A549 treated with ZK216348 at 1 μM for 4 hours (cell line): Measurements from ENCODE around the gene CNST. TPM values are rescaled to one million over a fixed set of nuclear protein-coding genes. Genes with fewer than 3 reads are reported as not detected.

Experiments used
- total RNA-seq: library from RNA; stranded (reverse); fragments of 200-300 nt; extraction: Qiagen RNA extraction; gene quantifications from 5 replicates; pipeline ENCODE4 v1.2.3, GENCODE V29; 2022; ENCODE audit warnings: low read depth

CNST gene
- 6.1 to 10.6 TPM (median 7.0 TPM) in 5 replicates for total RNA-seq

DNA sequence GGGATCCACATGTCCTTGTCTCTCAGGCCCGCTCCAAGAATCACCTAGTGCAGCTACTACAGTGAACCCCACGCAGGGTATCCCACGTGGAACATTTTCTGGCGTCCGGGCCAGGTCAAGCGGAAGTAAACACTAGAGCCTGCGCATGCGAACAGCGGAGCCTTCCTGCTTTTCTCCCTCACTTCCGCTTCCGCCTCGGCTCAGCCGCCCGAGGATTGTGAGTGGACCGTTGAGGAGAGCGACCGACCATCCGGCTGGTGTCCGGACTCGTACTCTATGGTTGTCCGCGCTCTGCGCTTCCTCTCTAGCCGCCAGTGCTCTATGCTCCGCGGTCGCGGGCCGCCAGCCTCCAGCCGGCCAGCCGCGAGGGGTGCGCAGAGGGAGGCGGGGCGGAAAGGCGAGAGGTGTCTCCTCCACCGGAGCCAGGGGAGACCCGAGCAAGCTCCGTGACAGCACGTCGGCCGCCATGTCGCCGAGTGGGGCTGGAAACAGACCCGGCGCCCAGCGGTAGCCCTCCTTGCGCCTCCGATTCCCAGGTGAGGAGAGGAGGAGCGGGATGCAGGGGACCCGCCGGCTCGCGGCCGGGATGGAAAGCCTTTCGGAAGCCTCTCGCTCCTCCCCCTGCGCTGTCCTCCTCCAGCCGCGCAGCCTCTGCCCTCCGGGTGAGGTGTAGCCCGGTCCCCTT, at the start of gene CNST, which contains the start of gene TFB2M:
TSS of gene CNST (plus strand) at position 329 of the 685 bp plus-strand sequence. CDS start 25,107 bp downstream, outside the sequence.
TSS of gene TFB2M (minus strand) at position 134 of the 685 bp plus-strand sequence. CDS start at position 11, 123 bp downstream.

Other genes starting within 250 kb of the CNST start
- 12.2 to 14.9 TPM (median 14.5 TPM) in 5 replicates for gene SMYD3, start 59.2 kb upstream of the CNST start, total RNA-seq
- 31.7 to 47.5 TPM (median 35.5 TPM) in 5 replicates for gene TFB2M, start 195 bp upstream of the CNST start, total RNA-seq
- gene SCCPDH, start 158.0 kb downstream of the CNST start, total RNA-seq = 43.2 to 51.6 TPM (median 47.4 TPM) in 5 replicates